NOMO-1 (cell line): Measurements from ENCODE around the gene SPIC.
"Not testable (repeated sequence)": the region's sequence is repeated elsewhere in the genome, so short reads cannot be mapped to it uniquely, and the experiment has no call there.

ENCODE experiments used
- DNase-seq, 2 experiments: peaks; one replicate each; lab custom pipeline; 2025; ENCODE audit not compliant: unreplicated experiment in 2 of 2; lab: John Stamatoyannopoulos, UW

The SPIC gene

GRCh38 chr12:101474711-101475386, at the start of gene SPIC:
TSS of gene SPIC (plus strand) at chr12:101475336. CDS start at chr12:101476905, 1,569 bp downstream.
- DNase-seq = no peak

GRCh38 chr12:101430456-101430855, 44.7 kb upstream of the SPIC start:
- peak; percentile 28 to 83 for DNase-seq

- DNase-seq = no peak
These were observed 39.0 kb upstream of the SPIC start for GRCh38 chr12:101436136-101436535.

GRCh38 chr12:101439236-101439635, 35.9 kb upstream of the SPIC start:
- DNase-seq = peak; percentile 6 to 56

GRCh38 chr12:101441461-101442224, 33.5 kb upstream of the SPIC start:
- peak in 1 of 2 experiments; percentile 28 for DNase-seq

- DNase-seq = no peak
These were observed 19.5 kb upstream of the SPIC start for GRCh38 chr12:101455685-101456084.

- peak; percentile 3 to 19 for DNase-seq
These were observed 15.3 kb upstream of the SPIC start for GRCh38 chr12:101459642-101460346.

GRCh38 chr12:101468948-101469347, 6.2 kb upstream of the SPIC start:
- DNase-seq = no peak

- peak; percentile 33 to 81 for DNase-seq
These were observed 4.2 kb upstream of the SPIC start for GRCh38 chr12:101470939-101471338.

GRCh38 chr12:101471878-101472277, 3.3 kb upstream of the SPIC start:
- not testable (repeated sequence) for DNase-seq

GRCh38 chr12:101474248-101474647, 888 bp upstream of the SPIC start:
- DNase-seq = no peak

GRCh38 chr12:101475751-101476305, 692 bp downstream of the SPIC start:
- no peak for DNase-seq

GRCh38 chr12:101480849-101481248, 5.7 kb downstream of the SPIC start:
- no peak for DNase-seq

- no peak for DNase-seq
These were observed 9.9 kb downstream of the SPIC start for GRCh38 chr12:101485021-101485420.

- no peak for DNase-seq
These were observed 13.3 kb downstream of the SPIC start for GRCh38 chr12:101488469-101488868.

- peak in 1 of 2 experiments; percentile 3 for DNase-seq
These were observed 15.3 kb downstream of the SPIC start for GRCh38 chr12:101490286-101490920.

- DNase-seq = no peak
These were observed 16.2 kb downstream of the SPIC start for GRCh38 chr12:101491329-101491728.

GRCh38 chr12:101493556-101493955, 18.4 kb downstream of the SPIC start:
- no peak for DNase-seq

GRCh38 chr12:101498252-101498651, 23.1 kb downstream of the SPIC start:
- DNase-seq = no peak

GRCh38 chr12:101501410-101501995, 26.4 kb downstream of the SPIC start:
- DNase-seq = no peak
